ENCODE data around the gene PIP5K1B.

The PIP5K1B gene

GRCh38 chr9:68755752-68756151 lies 50.7 kb downstream of the PIP5K1B start:
- Histone ChIP-seq H3K79me2 (ENCODE audit: control insufficient read depth, low read length) (no peaks in the 10 kb centered on the region), H4K20me1 (ENCODE audit: control insufficient read depth, insufficient read depth, low read depth, low read length) (peaks cover 2% of the 10 kb centered on the region; the same call in 1 of the 2 replicates), H3K27me3 (ENCODE audit: control insufficient read depth, low read length) (peaks cover 17% of the 10 kb centered on the region), H3K27ac (ENCODE audit: low read depth, low read length) (no peak overlapping the region), H3F3A (ENCODE audit: control insufficient read depth, insufficient read depth) (no peaks in the 10 kb centered on the region), H3K4me3 (ENCODE audit: low read length) (no peak overlapping the region), H3K9me2 (replicated peaks; ENCODE audit: control insufficient read depth, low read length) (no peaks in the 10 kb centered on the region), H3K4me1 (ENCODE audit: control insufficient read depth, low read length) (no peaks in the 10 kb centered on the region), H3K4me2 (ENCODE audit: low read length) (no peak overlapping the region), H3K9me3 (ENCODE audit: control insufficient read depth, insufficient read depth, low read length) (no peaks in the 10 kb centered on the region), H3K36me3 (ENCODE audit: control insufficient read depth, low read length) (no peaks in the 10 kb centered on the region)
- TF ChIP-seq CTCF (IDR thresholded peaks at IDR 0.05; ENCODE audit: low read depth, low read length, poor library complexity, severe bottlenecking) (no peak), EZH2phosphoT487 (IDR thresholded peaks at IDR 0.05; ENCODE audit: borderline replicate concordance, low read length) (no peak)

GRCh38 chr9:68759981-68760673 lies 55.1 kb downstream of the PIP5K1B start:
- Histone ChIP-seq H3K36me3 (ENCODE audit: control insufficient read depth, low read length) (no peaks in the 10 kb centered on the region), H3K4me2 (ENCODE audit: low read length) (no peak overlapping the region), H3K9me3 (ENCODE audit: control insufficient read depth, insufficient read depth, low read length) (no peaks in the 10 kb centered on the region), H4K20me1 (ENCODE audit: control insufficient read depth, insufficient read depth, low read depth, low read length) (no peaks in the 10 kb centered on the region), H3F3A (ENCODE audit: control insufficient read depth, insufficient read depth) (no peaks in the 10 kb centered on the region), H3K79me2 (ENCODE audit: control insufficient read depth, low read length) (no peaks in the 10 kb centered on the region), H3K4me1 (ENCODE audit: control insufficient read depth, low read length) (no peaks in the 10 kb centered on the region), H3K27ac (ENCODE audit: low read depth, low read length) (no peak overlapping the region), H3K9me2 (replicated peaks; ENCODE audit: control insufficient read depth, low read length) (no peaks in the 10 kb centered on the region), H3K4me3 (ENCODE audit: low read length) (no peak overlapping the region), H3K27me3 (ENCODE audit: control insufficient read depth, low read length) (peaks cover 20% of the 10 kb centered on the region)
- TF ChIP-seq CTCF (IDR thresholded peaks at IDR 0.05; ENCODE audit: low read depth, low read length, poor library complexity, severe bottlenecking) (no peak), EZH2phosphoT487 (IDR thresholded peaks at IDR 0.05; ENCODE audit: borderline replicate concordance, low read length) (no peak)

GRCh38 chr9:68760674-68761333 lies 55.8 kb downstream of the PIP5K1B start:
- TF ChIP-seq EZH2phosphoT487 (IDR thresholded peaks at IDR 0.05; ENCODE audit: borderline replicate concordance, low read length) (no peak), CTCF (IDR thresholded peaks at IDR 0.05; ENCODE audit: low read depth, low read length, poor library complexity, severe bottlenecking) (no peak)
- no peaks in the 10 kb centered on the region for H3K36me3 ChIP-seq (ENCODE audit: control insufficient read depth, low read length)
- H3F3A ChIP-seq (ENCODE audit: control insufficient read depth, insufficient read depth): no peaks in the 10 kb centered on the region
- H3K79me2 ChIP-seq (ENCODE audit: control insufficient read depth, low read length): no peaks in the 10 kb centered on the region
- H3K27me3 ChIP-seq (ENCODE audit: control insufficient read depth, low read length): peaks cover 17% of the 10 kb centered on the region
- H3K9me2 ChIP-seq (replicated peaks; ENCODE audit: control insufficient read depth, low read length): no peaks in the 10 kb centered on the region
- H4K20me1 ChIP-seq (ENCODE audit: control insufficient read depth, insufficient read depth, low read depth, low read length): no peaks in the 10 kb centered on the region
- H3K27ac ChIP-seq (ENCODE audit: low read depth, low read length): no peak overlapping the region
- H3K4me1 ChIP-seq (ENCODE audit: control insufficient read depth, low read length): no peaks in the 10 kb centered on the region
- no peak overlapping the region for H3K4me3 ChIP-seq (ENCODE audit: low read length)
- no peaks in the 10 kb centered on the region for H3K9me3 ChIP-seq (ENCODE audit: control insufficient read depth, insufficient read depth, low read length)
- no peak overlapping the region for H3K4me2 ChIP-seq (ENCODE audit: low read length)
